Activated CD4-positive, alpha-beta T cell treated with anti-CD3 and anti-CD28 coated beads for 1 hour (primary cell): Measurements from ENCODE around the gene MED12L.
"Not testable (repeated sequence)": the region's sequence is repeated elsewhere in the genome, so short reads cannot be mapped to it uniquely, and the experiment has no call there.

Experiments
- DNase-seq: peaks from one replicate; pipeline ENCODE4 v3.0.0-alpha.2; 2020

Gene MED12L, protein sequence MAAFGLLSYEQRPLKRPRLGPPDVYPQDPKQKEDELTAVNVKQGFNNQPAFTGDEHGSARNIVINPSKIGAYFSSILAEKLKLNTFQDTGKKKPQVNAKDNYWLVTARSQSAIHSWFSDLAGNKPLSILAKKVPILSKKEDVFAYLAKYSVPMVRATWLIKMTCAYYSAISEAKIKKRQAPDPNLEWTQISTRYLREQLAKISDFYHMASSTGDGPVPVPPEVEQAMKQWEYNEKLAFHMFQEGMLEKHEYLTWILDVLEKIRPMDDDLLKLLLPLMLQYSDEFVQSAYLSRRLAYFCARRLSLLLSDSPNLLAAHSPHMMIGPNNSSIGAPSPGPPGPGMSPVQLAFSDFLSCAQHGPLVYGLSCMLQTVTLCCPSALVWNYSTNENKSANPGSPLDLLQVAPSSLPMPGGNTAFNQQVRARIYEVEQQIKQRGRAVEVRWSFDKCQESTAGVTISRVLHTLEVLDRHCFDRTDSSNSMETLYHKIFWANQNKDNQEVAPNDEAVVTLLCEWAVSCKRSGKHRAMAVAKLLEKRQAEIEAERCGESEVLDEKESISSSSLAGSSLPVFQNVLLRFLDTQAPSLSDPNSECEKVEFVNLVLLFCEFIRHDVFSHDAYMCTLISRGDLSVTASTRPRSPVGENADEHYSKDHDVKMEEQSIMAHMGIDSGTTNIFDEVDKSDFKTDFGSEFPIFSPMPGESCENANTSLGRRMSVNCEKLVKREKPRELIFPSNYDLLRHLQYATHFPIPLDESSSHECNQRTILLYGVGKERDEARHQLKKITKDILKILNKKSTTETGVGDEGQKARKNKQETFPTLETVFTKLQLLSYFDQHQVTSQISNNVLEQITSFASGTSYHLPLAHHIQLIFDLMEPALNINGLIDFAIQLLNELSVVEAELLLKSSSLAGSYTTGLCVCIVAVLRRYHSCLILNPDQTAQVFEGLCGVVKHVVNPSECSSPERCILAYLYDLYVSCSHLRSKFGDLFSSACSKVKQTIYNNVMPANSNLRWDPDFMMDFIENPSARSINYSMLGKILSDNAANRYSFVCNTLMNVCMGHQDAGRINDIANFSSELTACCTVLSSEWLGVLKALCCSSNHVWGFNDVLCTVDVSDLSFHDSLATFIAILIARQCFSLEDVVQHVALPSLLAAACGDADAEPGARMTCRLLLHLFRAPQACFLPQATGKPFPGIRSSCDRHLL (N-terminal part only)

DNA sequence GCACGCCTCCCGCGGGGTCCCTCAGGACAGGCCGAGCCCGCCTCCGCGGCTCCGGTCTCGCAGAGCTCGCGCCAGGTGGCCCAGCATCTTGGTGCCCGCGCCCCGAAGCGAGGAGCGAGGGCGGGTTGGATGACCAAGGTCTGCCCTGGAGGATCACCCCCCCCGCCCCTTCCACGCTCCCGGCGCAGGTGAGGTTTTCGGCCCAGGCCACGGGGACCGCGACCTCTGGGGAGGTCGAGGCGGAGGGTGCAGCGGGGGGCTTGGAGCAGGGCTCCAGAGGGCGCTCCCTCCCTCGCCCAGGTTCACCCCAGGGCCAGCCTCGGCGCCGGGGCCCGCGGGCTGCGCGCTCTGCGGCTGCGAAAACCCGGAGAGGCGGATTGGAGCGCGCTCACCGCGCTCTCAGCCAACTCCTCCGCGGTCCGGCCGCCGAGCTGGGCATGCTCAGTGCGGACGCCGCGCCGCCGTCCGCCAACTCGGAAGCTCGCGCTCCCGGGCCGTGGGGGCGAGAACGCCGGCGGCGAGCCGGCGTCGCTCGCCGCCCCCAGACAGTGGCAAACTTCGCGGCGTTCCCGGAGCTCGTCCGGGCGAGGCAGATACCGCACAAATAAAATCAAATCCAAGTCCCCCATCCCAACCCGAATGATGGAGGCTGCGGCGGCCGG lies at the start of gene MED12L:
MED12L (plus strand) TSS at position 438 of the 662 bp plus-strand sequence. CDS start 1,263 bp downstream, outside the sequence.
- DNase-seq = no peak

DNA sequence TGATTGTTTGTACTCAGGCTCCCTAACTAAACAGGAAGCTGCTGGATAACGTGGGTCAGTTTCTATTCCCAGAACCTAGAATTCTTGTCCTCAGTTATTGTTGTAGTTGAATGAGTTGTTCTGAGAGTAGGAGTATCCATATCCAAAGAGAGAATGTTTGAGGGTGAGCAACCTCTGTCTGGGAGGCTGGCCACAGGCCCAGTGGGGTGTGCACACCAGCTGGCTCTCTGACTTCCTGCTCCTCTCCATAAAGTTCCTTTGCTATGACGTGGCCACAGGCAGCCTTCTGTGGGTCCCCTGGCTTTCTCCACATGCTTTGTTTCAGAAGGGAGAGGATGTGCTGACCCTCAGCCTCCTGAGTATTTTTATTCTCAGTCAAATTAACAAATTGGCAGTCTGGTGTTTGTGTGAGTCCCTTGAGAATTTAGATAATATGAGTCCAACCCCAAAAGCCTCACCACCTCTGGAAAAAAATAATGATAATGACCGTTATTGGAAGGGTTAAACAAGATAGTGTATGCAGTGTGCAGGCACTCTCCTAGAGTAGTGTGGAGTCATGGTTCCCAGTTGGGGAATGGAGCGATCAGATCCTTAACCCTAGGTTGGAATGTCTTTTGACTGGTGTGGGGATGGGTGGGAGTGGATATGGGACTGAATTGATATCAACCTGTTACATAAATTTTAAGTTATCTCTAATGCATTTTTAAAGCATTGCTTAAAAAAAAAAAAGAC lies 47.6 kb upstream of the MED12L start:
- DNase-seq = no peak

DNA sequence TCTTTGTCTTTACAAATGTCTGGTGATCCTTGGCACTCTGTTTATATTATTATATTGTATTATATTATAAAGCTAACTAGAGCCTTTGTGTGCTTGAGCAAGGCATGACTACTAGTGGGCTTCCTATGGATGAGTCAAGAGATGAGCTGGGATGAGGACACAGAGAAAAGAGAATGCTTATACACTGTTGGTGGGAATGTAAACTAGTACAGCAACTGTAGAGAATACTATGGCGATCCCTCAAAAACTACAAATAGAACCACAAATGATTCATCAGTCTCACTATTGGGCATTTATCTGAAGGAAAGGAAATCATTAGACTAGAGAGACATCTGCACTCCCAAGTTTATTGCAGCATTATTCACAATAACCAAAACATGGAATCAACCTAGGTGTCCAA lies 40.8 kb upstream of the MED12L start:
- no peak for DNase-seq

DNA sequence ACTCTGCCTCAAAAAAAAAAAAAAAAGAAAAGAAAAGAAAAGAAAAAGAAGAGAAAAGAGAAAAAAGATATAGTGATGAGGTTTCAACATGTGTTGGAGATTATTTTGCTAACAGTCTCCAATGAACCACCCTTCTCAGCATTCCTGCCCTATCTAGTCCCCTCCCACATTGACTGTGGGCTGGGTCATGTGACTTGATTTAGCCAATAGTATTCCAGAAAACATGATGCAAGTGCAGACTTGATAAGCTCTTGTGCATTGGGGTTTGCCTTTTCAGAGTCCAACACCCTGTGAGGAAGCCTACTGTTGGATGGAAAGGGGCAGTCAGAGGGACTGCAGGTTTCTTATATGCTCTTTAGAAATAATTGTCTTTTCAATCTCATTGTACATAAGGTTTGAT lies 37.8 kb upstream of the MED12L start:
- DNase-seq = no peak

DNA sequence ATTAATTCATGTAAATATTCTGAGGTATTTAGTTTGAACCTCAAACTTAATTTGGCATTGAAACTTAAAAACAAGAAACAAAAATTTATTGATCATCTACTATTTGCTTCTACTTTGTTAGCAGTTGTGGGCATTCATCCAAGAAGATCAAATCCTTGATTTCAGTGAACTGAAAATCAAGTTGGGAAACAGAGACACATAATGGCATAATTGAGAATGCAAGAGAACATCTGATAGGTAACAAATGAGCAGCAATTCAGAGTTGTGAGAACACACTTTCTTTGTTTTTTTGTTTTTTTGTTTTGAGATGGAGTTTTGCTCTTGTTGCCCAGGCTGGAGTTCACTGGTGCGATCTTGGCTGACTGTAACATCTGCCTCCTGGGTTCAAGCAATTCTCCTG lies 33.9 kb upstream of the MED12L start:
- no peak for DNase-seq

DNA sequence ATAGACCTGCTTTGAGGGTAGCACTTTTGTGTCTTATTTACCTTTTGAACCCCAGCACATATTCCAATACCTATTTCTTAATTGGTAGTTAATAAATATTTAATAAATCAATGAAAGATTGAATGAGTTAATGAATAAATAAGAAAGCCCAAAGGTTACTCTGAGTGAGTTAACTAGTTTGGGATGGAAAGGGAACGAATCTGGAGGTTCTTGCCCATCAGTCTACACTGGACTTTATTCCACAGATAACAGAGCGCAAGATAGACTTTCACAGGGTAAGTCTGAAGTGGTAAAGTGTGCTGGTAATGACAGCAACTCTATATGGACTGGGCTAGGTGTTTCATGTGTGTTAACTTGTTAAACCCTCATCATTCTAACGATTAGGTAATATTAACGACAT lies 33.1 kb upstream of the MED12L start:
- no peak for DNase-seq

DNA sequence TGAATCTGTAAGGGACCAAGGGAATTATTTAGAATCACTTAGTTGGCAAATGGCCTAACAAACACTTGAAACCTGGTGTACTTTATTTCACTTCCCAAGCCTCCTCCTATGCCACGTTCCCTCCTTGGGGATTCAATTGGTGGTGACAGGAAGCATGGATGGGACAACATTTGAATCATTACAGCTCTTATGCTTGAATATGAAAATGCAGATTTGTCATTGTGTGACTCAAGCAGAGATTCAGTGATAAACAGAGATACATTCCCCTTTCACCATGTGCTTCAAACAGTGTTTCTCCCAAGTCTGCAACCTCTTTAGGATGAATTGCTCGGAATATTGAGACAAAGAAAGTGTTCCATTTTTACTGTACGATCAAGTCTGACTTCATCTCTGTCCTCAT lies 32.7 kb upstream of the MED12L start:
- no peak for DNase-seq

DNA sequence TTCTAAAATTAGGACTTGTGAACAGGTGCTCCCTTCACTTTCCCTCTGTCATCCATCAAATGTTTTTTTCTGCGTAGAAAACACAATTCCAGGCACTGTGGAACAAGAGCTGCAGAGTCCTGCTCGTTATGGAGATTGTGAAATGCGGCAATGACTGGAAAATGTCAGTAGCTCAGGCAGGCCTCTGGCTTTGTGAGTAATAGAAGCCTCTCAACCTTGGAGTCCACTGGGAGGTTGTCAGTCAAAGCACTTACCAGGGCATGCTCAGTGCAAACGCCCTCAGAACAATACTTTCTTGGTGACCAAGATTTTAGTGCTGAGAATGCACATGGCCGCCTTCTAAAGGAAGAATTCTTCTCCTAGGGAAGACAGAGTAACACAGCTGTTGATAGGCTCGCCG lies 26.7 kb upstream of the MED12L start:
- DNase-seq = no peak

DNA sequence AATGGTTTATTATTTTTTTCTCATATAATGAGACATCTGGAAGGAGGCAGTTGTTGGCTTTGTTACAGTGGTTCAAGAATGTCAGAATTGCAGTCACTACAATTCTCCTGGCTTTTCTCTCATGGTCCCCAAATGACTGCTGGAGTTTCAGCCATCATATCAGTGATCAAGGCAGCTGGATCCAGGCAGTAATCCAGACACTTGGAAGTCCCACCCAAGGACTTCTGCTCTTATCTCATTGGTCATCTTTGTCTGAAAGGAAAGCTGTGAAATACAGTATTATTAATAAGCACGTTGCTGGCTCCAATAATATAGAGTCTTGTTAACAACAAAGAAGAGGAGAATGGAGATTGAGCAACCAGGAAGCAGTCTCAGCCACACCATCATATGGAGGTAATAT lies 22.9 kb upstream of the MED12L start:
- no peak for DNase-seq

DNA sequence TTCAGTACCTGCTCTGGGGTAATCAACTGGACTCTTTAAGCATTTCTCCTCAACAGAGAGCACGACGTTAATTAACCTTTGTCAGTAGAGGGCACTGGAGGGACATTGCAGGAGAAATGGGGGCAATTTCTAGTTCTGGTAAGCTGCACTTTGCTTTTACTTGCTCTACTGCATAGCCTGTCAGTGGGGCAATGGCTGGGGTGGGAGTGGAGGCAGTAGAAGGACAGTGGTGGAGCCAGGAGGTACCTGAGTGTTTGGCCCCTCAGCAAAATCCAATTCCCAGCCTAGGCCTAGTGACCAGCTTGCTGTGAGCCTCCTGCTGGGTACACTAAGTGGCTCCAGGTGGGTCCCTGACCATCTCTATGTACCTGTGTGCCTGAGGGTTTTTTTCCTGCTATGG lies 18.3 kb upstream of the MED12L start:
- no peak for DNase-seq

DNA sequence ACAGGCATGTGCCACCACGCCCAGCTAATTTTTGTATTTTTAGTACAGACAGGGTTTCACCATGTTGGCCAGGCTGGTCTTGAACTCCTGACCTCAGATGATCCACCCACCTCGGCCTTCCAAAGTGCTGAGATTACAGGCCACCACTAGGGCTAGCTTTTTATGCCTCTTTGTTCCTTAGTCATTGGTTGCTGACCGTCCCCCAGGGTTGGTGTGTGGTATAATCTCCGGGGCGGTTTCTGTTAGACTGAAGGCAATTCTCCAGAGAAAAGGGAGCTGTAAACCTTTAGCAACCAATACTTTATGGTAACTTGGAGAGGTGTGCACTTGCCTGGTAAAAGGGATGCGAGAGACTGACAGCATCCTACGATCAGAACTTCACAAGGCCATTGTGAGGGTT lies 12.6 kb upstream of the MED12L start:
- not testable (repeated sequence) for DNase-seq

DNA sequence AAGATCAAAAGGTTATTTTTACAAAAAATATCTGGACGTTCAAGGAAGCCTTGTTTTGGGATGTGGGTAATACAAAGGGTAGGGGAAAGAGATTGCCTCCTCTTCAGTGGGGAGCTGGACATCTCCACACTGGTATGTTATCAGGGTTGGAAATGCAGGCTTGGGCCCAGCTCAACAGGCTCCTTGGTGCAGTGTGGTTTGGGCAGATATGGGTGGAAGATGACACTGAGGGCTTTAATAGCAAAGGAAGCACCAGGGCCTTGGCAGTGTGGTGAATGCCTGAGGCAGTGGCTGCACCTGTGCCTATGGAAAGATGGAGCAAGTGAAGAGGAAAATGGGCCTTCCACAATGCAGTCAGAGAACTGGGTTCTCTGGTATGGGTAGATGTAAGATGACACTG lies 11.2 kb upstream of the MED12L start:
- no peak for DNase-seq

DNA sequence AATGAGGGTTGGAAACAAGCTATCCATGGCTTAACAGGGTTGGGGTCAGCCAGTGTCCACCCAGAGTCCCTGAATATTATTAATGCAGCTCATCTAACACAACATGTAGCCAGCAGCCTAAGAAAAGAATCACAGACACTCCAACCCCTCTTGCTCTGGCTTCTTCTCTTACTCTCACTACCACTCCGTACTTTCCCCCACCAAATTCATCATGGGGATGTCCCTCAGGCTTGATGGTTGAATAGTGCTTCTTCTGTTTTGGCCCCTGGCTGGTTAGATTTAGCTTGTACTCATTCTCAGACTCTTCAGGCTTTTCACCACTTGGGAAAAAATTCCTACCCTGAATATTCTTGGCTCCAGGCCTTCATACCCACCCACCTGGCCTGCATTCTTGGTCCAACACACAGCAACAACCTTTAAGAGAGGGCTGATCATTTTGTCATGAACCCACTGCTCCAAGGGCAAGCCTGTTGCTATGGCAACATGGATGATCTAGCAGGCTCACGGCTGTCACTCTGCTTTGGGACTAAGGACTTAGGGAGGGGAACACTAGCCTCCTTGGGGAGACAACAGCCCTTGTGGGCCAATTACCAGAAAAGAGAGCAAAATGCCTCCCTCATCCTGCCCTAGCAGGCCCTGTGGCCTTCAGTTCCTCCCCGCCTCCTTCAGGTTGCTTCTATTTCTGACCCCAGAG lies 9.4 kb upstream of the MED12L start:
- no peak for DNase-seq

DNA sequence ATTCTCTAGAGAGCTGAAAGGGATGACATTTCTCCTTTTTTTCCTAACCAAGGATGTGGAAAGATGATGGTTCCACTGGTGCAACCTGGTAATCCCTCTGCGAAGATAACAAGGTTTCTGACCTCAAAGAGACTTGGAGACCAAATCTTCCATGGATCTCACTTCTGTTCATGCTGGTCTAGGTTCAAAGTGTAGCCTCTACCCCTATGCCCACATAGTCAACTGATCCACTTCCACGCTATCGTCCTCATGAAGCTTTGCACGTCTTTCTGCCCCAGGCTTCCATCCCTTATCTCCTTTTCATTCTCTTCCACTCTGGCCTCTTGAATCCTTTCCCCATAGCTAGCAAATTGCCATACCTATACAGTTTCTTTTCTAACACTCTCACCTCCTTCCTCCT lies 8.8 kb upstream of the MED12L start:
- DNase-seq = no peak

DNA sequence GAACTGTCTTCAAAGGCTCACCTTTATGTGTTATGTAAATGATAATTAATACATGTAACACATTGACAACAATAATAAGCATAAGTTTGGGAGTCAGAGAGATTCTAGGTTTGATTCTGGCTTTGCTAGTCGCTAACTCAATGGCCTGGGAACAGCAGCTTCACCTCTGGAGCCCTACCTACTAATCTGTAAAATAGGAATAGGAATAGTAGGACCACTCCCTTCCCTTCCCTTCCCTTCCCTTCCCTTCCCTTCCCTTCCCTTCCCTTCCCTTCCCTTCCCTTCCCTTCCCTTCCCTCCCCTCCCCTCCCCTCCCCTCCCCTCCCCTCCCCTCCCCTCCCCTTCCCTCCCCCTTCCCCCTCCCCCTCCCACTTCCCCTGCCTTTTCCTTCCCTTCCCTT lies 4.4 kb upstream of the MED12L start:
- not testable (repeated sequence) for DNase-seq

DNA sequence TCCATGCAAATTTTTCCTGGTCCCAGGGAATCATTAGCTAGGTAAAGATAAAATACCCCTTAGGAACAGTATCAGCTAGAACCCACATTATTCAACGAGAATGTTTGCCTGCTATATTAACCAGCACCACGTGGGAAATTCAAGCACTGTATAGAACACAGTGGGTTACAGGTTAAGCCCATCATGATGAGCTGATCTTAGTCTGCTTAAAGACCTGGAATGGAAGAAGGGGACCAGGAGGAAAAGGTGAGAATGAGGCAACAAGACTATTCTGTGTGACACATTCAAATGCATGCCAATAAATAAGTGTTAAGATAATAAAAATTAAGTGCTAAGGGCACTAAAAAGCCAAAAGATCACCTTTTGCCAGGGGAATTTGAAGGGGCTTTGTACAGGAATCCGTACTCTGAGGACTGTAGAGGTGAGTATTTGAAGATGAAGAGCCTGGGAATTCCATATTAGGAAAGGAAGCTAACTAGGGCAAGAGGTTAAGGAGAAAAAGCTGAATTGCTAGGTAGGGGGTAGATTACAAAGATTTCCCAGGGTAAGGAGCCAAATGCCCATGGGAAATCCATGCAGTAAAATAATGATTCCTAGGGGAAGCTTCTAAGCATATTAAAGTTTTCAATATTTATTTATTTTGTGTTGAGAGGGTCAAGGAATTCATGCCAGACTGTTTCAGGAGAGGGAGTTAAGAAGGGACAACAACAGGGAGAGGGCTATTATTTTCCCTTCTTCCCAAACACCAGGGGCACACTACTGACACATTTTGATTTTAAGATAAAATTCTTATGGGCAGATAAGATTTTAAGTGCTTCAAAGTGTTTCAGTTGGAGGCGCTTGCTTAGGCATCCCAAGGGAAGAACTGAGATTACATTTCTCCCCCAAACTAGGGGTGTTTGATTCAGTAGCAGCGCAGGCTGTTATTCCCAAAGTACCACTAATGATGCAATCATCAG lies 2.3 kb upstream of the MED12L start:
- DNase-seq = no peak

DNA sequence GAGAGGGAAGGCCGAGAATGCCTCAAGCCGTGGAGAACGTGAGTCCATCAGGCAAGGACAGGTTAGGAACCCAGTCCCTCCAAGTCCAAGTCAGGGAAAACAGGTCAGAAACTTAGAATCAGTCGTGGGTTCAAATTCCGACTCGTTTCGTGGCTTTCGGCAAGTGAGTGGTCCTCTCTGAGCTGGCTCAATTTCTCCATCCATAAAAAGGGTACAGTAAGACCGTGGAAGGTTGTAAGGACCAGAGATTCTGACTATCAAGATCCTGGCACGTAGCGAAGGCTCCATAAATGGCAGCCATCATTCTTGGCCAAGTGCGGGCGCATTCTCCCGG lies 604 bp upstream of the MED12L start:
- no peak for DNase-seq

DNA sequence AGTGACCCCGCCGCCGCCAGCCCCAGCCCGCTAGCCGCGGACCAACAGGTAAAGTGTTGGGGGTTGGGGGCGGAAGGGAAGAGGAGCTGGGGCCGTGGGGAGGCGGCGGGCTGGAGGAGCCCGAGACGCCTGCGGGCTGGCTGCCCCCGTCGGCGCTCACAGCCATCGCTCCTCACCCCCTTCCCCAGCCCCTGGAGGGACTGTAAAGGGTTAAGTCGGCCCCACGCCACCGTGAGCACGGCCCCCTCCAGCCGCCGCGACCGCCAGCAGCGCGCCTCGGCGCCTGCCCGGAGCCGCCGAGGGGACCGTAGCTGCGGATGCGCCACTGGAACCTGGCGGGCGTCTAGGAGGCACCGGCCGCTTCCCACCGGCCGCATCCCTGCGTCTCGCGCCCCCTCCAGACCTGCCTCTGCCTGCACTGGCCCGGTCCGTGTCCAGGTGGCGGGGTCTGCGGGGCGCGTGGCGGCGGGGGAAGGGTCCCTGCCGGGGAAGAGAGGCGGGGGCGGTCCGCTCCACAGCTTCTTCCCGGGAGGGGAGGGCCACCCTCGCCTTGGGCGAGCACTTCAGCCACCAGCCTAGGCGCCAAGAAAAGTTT lies 522 bp downstream of the MED12L start:
- no peak for DNase-seq

DNA sequence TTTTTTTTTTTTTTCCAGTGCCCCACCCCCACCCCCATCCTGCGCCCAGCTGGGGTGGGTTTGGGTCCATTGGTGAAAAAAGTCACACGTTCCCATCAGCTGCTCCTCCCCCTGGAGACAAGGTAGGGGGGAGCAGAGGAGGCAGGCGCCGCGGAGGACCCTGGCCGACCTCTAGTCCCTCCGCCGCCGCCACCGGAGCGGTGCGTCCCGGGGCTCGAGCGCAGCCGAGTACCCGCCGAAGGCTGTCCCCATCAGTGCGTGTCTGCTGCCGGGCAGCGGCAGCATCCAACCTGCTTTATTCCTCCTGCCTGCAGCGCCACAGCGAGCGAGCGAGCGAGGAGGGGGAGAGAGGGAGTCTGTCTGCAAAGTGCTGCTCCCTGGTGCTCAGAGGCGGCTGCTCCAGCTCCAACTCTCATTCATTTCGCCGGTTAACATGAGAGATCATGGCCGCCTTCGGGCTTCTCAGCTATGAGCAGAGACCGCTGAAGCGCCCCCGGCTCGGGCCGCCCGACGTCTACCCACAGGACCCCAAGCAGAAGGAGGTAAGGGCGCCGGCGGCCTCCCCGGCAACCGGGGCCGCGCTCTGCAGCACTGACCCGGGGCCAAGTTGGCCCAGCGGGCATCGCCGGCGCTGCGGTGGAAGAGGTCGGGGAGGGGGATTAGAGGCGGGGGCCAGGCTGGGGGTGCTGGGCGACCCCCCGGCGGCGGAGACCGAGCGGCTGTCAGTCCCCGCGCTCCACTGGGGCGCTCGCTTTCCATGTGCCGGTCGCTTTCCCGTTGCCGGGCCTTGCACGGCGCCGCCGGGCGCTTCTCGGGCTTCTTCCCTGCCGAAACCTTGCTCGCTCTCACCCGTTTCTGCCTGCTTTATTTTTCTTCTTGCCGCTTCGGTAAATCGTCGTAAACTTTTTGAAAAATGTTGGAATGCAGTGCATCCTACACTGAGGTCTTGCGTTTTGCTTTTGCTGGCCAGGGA lies 1.3 kb downstream of the MED12L start:
- peak; percentile 44 for DNase-seq
